ENCODE measurements around the gene COL23A1.
"Not testable (repeated sequence)": the region's sequence is repeated elsewhere in the genome, so short reads cannot be mapped to it uniquely, and the experiment has no call there.

COL23A1 gene

GRCh38 chr5:178313316-178313715, 276.9 kb downstream of the COL23A1 start:
- FAIRE-seq, result no peak

DNA sequence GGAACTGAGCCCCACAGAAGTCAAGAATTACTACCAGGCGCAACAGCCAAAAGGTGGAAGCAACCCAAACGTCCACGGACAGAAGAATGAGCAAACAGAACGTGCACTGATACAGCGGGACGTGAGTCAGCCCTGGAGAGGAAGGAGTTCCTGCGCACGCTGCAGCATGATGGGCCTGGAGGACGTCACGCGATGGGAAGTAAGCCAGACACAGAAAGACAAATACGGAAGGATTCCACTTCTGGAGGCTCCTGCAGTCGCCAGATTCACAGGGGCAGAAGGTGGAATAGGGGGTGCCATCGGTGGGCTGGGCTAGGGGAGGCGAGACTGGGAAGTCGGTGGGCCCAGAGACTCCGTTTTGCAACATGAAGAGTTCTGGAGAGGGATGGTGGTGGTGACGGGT, 277.3 kb downstream of the COL23A1 start:
- no peak for FAIRE-seq

DNA sequence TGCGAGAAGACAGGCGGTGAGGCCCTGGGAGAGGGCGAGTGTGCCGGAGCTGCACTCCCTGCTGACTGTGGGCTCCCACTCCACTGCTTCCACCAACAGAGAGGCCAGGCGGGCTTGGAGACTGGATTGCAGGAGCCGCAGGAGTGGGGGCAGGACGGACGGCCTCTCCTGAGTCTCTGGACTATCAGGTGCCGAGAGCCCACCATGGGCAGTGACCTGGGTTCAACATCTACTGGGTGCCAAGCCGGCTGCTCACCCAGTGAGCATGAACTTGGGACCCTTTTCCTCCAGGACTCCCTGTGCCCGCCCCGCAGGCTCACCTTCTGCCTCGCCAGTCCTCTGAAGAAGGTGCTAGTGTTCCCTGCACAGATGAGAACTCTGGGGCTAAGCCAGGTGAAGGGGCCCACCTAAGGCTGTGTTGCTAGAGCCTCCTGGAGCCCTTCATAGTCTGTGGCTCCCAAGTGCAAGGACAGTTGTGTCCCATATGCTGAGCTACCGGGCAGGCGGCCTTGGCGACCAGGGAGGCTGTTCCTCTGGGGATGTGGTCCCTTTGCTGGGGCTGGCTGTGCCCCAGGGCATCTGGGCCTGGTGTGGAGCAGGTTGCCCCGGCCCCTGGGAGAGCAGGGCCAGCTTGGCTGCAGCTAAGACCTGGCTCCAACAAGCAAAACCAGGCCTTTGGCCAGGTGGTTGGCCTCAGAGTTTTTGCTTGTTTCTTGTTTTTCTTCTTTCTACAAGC, 279.9 kb downstream of the COL23A1 start:
- FAIRE-seq, result no peak

GRCh38 chr5:178309271-178310013, 280.8 kb downstream of the COL23A1 start:
- FAIRE-seq, result no peak

GRCh38 chr5:178308541-178309092, 281.6 kb downstream of the COL23A1 start:
- FAIRE-seq, result no peak

GRCh38 chr5:178307267-178308045, 282.7 kb downstream of the COL23A1 start:
- no peak for FAIRE-seq

GRCh38 chr5:178306430-178307225, 283.6 kb downstream of the COL23A1 start:
- FAIRE-seq, result no peak

- FAIRE-seq, result no peak
Observed at GRCh38 chr5:178305801-178306200, 284.4 kb downstream of the COL23A1 start.

- FAIRE-seq, result no peak
Observed at GRCh38 chr5:178304761-178305645, 285.2 kb downstream of the COL23A1 start.

DNA sequence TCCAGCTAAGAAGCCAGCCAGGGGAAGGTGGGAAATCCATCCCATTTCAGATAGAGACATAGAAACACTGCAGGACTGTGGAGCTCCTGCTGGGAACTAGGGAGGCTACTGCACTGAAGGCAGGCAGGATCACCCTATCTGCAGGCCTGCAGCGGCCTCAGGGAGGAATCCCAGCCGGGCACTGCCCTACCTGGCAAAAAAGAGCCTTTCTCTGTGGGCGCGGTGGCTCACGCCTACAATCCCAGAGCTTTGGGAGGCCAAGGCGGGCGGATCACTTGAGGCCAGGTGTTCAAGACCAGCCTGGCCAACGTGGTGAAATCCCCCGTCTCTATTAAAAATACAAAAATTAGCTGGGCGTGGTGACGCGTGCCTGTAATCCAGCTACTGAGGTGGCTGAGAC, 286.2 kb downstream of the COL23A1 start:
- FAIRE-seq, result no peak

- not testable (repeated sequence) for FAIRE-seq
Observed at GRCh38 chr5:178302321-178302720, 287.9 kb downstream of the COL23A1 start.

GRCh38 chr5:178301641-178302040, 288.6 kb downstream of the COL23A1 start:
- FAIRE-seq, result no peak

GRCh38 chr5:178298283-178298807, 291.8 kb downstream of the COL23A1 start:
- FAIRE-seq, result no peak

GRCh38 chr5:178297751-178298150, 292.4 kb downstream of the COL23A1 start:
- no peak for FAIRE-seq

GRCh38 chr5:178296066-178296465, 294.1 kb downstream of the COL23A1 start:
- no peak for FAIRE-seq

DNA sequence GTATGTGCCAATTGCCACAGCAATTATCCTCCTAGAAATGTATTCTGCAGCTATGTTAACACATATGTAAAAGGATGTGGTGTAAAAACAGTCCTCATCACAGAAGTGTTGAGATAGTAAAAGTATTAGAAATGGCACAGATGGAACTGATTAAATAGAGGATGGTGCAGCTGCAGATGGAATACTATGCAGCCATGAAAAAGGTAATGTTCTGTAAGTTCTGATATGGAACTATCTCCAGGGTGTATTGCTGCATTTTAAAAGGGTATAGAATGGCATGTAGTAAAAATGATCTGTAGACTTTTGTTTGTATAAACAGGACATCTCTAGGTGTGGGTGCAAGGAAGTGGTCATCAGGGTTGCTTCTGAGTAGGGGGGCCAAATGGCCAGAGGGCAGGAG, 294.6 kb downstream of the COL23A1 start:
- FAIRE-seq, result no peak

DNA sequence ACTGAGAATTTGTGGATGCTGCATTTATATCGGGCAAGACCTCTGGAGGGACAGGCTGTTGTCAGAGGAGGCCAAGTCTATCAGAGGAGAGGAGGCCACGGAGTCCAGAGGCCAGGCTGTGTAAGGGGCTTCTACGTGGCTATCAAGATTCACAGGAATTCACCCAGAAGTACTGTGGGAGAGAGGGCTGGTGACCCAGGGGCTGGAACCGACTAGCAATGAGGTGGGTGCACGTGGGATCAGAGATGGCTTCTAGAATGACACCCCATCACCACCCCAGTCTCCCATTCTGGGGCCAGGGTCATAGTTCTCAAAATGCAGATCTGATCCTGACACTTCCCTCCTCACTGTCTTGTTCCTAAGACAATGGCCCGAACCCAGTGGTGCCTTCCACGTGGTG, 296.4 kb downstream of the COL23A1 start:
- FAIRE-seq, result no peak

GRCh38 chr5:178293400-178293799, 296.8 kb downstream of the COL23A1 start:
- no peak for FAIRE-seq

DNA sequence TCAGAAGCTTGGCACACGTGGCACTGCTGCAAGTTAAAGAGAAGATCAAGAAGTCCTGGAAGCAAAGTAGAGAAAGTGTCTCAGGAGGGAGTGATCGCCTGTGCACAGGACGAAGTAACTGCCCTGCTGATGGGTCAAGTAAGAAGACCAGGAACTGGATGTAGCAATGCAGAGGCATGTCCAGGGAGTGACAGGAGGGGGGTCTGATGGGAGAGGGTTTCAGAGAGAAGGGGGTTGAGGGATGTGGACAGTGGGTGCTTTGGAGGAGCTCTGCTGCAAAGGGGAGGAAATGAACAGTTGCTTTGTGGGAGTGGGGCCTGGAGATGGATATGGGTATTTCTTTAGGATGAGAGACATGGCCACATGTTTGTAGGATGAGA, 297.4 kb downstream of the COL23A1 start:
- no peak for FAIRE-seq

DNA sequence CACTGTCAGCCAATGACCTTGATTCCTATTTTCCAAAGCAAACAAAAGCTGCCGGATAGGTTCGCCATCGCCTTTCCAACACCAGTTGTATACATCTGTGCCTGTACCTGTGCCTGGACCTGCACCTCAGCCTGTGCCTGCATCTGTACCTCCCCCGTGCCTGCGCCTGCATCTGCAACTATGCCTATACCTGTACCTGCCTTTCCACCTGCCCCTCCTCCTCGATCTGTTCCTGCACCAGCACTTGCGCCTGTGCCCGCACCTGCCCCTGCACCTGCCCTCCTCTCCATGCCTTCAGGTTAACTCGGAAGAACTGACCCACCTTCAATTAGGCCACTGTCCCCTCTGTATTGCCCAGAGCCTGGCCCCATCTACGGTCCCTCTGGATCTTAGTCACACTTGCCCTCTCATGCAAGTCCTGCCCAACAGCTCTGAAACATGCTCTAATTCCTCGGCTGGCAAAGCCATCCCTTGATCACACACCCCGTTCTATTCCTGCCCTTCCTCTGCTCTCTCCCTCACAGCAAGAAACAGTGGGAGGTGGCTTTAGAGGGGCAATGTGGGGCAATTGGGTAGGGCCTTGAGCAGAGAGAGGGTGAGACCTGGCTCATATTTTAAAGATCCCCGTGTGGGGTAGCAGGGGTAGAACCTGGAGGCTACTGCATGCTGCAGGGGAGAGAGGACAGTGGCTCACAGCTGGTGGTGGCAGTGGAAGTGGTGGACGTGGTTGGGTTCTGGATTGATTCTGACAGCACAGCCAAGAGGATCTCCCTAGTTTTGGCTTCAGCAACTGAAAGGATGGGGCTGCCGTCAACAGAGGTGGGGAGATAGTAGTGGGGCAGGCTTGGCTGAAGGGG, 298.0 kb downstream of the COL23A1 start:
- FAIRE-seq, result no peak

Data from TTC549 (cell line).